Right lobe of liver (tissue), 6 donors: ENCODE results near the gene CPT1A. TPM values are rescaled to one million over a fixed set of nuclear protein-coding genes. Genes with fewer than 3 reads are reported as not detected.
"Not testable (repeated sequence)": the region's sequence is repeated elsewhere in the genome, so short reads cannot be mapped to it uniquely, and the experiment has no call there.

Source experiments
- ATAC-seq, 4 donors: fragments of 200-7000 bp; cut with Tn5 transposase; one replicate each; pipeline ENCODE4 v1.9.1; 2020; ENCODE audit warnings: mild to moderate bottlenecking in 4 of 4, moderate library complexity in 4 of 4
- DNase-seq, 3 donors: peaks; one replicate each; pipeline ENCODE4 v3.0.0-alpha.2; 2020
- H3K27ac ChIP-seq, 3 donors: fragments of 200-600 bp; one replicate each; pipeline ENCODE4 v1.8.0; 2022
- H3K27me3 ChIP-seq, 2 donors: fragments of 200-600 bp; one replicate each; pipeline ENCODE4 v1.8.0; 2022
- H3K36me3 ChIP-seq, 4 donors: fragments of 200-600 bp; sonication (generic) in 1 of 4; one replicate each; pipeline versions ENCODE4 v1.5.1 to v1.8.0; 2017 to 2022; ENCODE audit warnings: control low read depth in 1 of 4
- H3K4me1 ChIP-seq, 4 donors: fragments of 200-600 bp; sonication (generic) in 1 of 4; one replicate each; pipeline versions ENCODE4 v1.5.1 to v1.8.0; 2017 to 2022; ENCODE audit warnings: control low read depth in 1 of 4
- H3K4me3 ChIP-seq, 3 donors: fragments of 200-600 bp; one replicate each; pipeline ENCODE4 v1.8.0; 2022
- H3K9me3 ChIP-seq, 4 donors: fragments of 200-600 bp; sonication (generic) in 1 of 4; one replicate each; pipeline versions ENCODE4 v1.5.1 to v1.8.0; 2017 to 2022; ENCODE audit warnings: control low read depth in 1 of 4
- POLR2A ChIP-seq: fragments of 450-650 bp; IDR thresholded peaks from one replicate; pipeline ENCODE4 v1.6.1; 2017; ENCODE audit warnings: antibody characterized with exemption, mild to moderate bottlenecking
- WGBS: methylation state at CpG from one replicate; pipeline ENCODE4 v1.1.6; 2018; ENCODE audit warnings: low coverage, low lambda C conversion rate; ENCODE audit not compliant: insufficient coverage; ENCODE audit errors: missing lambda C conversion rate; 5-methylcytosine and 5-hydroxymethylcytosine counted together
- intact Hi-C, 2 donors: fragments of 100-400 bp; cut with DNase I; formaldehyde crosslinking; loops; one replicate each; pipeline versions ENCODE4 v1.11.2 to v1.14.1; 2022
- total RNA-seq, 6 experiments: library from RNA; depleted of rRNA in 2 of 6; stranded (reverse); fragments of >200 nt in 2 of 6; fragmentation: NEBNext Ultra II Directional in 3 of 6; extraction: Animal tissue kit (Norgen Biotek cat#: 25700) in 3 of 6; gene quantifications; one replicate each; pipeline versions ENCODE4 v1.1.0 to v1.2.4, GENCODE V29; 2016 to 2023
- TF ChIP-seq, protein P1 (sequence below), 4 donors: fragments of 200-600 bp in 3 of 4; fragments of 450-650 bp in 1 of 4; IDR thresholded peaks; one replicate each; pipeline versions ENCODE4 v1.5.1 to v1.8.0; 2016 to 2022; ENCODE audit warnings: antibody characterized with exemption in 4 of 4, mild to moderate bottlenecking in 2 of 4
- donor health status: DM: no; HTN: yes; CAD: no.
- donor health status: DM: no; HTN: no; CAD: no.
- donor health status: DM: no; HTN: no; CAD: no.
- donor health status: DM: no; HTN: yes; CAD: no.
- donor health status: DM: no; HTN: yes; CAD: no.

Gene CPT1A
- total RNA-seq, 6 experiments from 2014 or later, result 30.5 to 152 (median 90.8) TPM

GRCh38 chr11:68857037-68857586, 15.4 kb upstream of the CPT1A start:
- H3K9me3 ChIP-seq, result no peaks in the 10 kb centered on the region
- H3K27me3 ChIP-seq, result no peaks in the 10 kb centered on the region
- ATAC-seq (peak; percentile 13 to 43 (median 22)), DNase-seq (peak in 1 of 3 donors; percentile 11)
- H3K4me3 ChIP-seq, result no peak overlapping the region
- H3K27ac ChIP-seq, result peak overlapping the region; percentile 53 to 87 (median 75)
- no peaks in the 10 kb centered on the region for H3K36me3 ChIP-seq
- 49% methylated on average over 8 of the region's 8 CpGs for WGBS
- intact Hi-C loops, result no loop called here
- H3K4me1 ChIP-seq, result peaks cover 5 to 19% (median 11%) of the 10 kb centered on the region in 4 donors
- TF ChIP-seq, protein P1, sequence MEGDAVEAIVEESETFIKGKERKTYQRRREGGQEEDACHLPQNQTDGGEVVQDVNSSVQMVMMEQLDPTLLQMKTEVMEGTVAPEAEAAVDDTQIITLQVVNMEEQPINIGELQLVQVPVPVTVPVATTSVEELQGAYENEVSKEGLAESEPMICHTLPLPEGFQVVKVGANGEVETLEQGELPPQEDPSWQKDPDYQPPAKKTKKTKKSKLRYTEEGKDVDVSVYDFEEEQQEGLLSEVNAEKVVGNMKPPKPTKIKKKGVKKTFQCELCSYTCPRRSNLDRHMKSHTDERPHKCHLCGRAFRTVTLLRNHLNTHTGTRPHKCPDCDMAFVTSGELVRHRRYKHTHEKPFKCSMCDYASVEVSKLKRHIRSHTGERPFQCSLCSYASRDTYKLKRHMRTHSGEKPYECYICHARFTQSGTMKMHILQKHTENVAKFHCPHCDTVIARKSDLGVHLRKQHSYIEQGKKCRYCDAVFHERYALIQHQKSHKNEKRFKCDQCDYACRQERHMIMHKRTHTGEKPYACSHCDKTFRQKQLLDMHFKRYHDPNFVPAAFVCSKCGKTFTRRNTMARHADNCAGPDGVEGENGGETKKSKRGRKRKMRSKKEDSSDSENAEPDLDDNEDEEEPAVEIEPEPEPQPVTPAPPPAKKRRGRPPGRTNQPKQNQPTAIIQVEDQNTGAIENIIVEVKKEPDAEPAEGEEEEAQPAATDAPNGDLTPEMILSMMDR (IDR thresholded peaks at IDR 0.05), result no peak
- TF ChIP-seq POLR2A, result no peak

- peak in 1 of 3 donors; percentile 25 for DNase-seq
- H3K36me3 ChIP-seq, intact Hi-C loops, H3K4me3 ChIP-seq, H3K27me3 ChIP-seq, H3K9me3 ChIP-seq, ATAC-seq: not testable (repeated sequence)
- WGBS, result 64% methylated on average over 17 of the region's 21 CpGs
- Histone ChIP-seq H3K27ac (peak overlapping the region; percentile 53 to 87 (median 75)), H3K4me1 (peaks cover 5 to 19% (median 11%) of the 10 kb centered on the region in 4 donors)
These were observed 14.8 kb upstream of the CPT1A start for GRCh38 chr11:68856425-68857030.

- 40% methylated on average over 23 of the region's 62 CpGs for WGBS
- Histone ChIP-seq H3K27me3 (no peaks in the 10 kb centered on the region), H3K9me3 (no peaks in the 10 kb centered on the region), H3K36me3 (no peaks in the 10 kb centered on the region), H3K4me3 (peak overlapping the region; percentile 31 to 45 (median 35)), H3K27ac (peak overlapping the region; percentile 14 to 87 (median 75)), H3K4me1 (peaks cover 5 to 19% (median 11%) of the 10 kb centered on the region in 4 donors)
- peak; percentile 48 to 79 (median 68) for ATAC-seq
- peak in 2 of 3 donors; percentile 69 to 74 for DNase-seq
- intact Hi-C loops, result no loop called here
- TF ChIP-seq, protein P1 (IDR thresholded peaks at IDR 0.05), result peak in 1 of 4 donors; percentile 12
- TF ChIP-seq POLR2A, result no peak
These were observed 13.7 kb upstream of the CPT1A start for GRCh38 chr11:68855205-68855981.

DNA sequence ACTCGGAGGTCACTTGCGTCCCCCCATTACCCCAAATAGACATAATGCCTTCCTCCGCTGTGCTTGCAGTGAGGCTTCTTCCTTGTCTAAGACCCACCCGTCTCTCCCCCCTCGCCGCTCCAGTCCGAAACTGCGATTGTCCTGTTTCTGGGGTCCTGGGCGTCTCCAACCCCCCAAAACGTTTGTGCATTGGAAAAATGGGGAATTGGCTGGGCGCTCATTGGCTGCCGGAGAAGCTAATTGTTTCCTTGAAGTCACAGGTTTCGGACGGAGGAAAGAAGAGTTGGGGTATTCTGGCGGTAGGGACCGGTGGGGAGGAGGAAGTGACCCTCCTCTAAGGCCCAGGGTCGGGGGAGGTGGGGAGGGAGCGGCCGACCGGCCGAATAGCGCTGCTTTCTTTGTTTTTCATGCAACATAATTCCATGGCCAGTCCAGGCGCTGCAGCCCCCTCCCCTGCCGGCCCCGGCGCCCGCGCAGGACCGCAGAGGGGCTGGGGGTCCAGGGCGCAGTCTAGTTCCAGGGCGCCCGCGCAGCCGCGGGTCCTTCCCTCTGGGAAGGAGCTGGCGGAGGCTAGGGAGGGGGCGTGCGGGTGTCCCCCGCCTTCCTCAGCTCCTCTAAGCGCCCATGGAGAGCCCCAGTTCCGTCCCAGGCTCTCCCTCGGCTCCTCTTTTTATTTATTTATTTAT, 12.7 kb upstream of the CPT1A start:
- Histone ChIP-seq H3K27me3 (no peaks in the 10 kb centered on the region), H3K4me3 (peak overlapping the region; percentile 31 to 45 (median 35)), H3K27ac (no peak overlapping the region), H3K4me1 (peaks cover 5 to 19% (median 11%) of the 10 kb centered on the region in 4 donors), H3K9me3 (no peaks in the 10 kb centered on the region), H3K36me3 (no peaks in the 10 kb centered on the region)
- DNase-seq (no peak), ATAC-seq (no peak)
- no peak for TF ChIP-seq POLR2A
- intact Hi-C loops, result no loop called here
- WGBS, result 40% methylated on average over 23 of the region's 42 CpGs

GRCh38 chr11:68852628-68853027, 10.9 kb upstream of the CPT1A start:
- TF ChIP-seq POLR2A, result no peak
- TF ChIP-seq, protein P1 (IDR thresholded peaks at IDR 0.05), result no peak
- DNase-seq, result no peak
- intact Hi-C loops, result no loop called here
- H3K27me3 ChIP-seq, result no peaks in the 10 kb centered on the region
- H3K27ac ChIP-seq, result no peak overlapping the region
- WGBS, result 80% methylated on average over 5 of the region's 8 CpGs
- peaks cover 0 to 12% (median 6%) of the 10 kb centered on the region in 4 donors for H3K4me1 ChIP-seq
- H3K4me3 ChIP-seq, result no peak overlapping the region
- no peaks in the 10 kb centered on the region for H3K9me3 ChIP-seq
- H3K36me3 ChIP-seq, result no peaks in the 10 kb centered on the region
- no peak for ATAC-seq
